Stimulated activated CD4-positive, alpha-beta T cell treated with anti-CD3 and anti-CD28 coated beads, Interleukin-4, amount 100 ng/mL, for 1 hour (primary cell): Measurements from ENCODE around the gene ARHGAP40.
"Not testable (repeated sequence)": the region's sequence is repeated elsewhere in the genome, so short reads cannot be mapped to it uniquely, and the experiment has no call there.

Source experiments
- DNase-seq: peaks from one replicate; pipeline ENCODE4 v3.0.0-alpha.2; 2020

ARHGAP40 gene

GRCh38 chr20:38589351-38589750 lies 12.3 kb upstream of the ARHGAP40 start:
- DNase-seq, result no peak

GRCh38 chr20:38589967-38590675 lies 11.5 kb upstream of the ARHGAP40 start:
- DNase-seq, result no peak

GRCh38 chr20:38590676-38591473 lies 10.7 kb upstream of the ARHGAP40 start:
- DNase-seq, result no peak

GRCh38 chr20:38591474-38592410 lies 9.9 kb upstream of the ARHGAP40 start:
- no peak for DNase-seq

- DNase-seq, result not testable (repeated sequence)
These were observed 9.2 kb upstream of the ARHGAP40 start for GRCh38 chr20:38592411-38592790.

GRCh38 chr20:38594281-38594680 lies 7.3 kb upstream of the ARHGAP40 start:
- not testable (repeated sequence) for DNase-seq

GRCh38 chr20:38595886-38596285 lies 5.7 kb upstream of the ARHGAP40 start:
- DNase-seq, result not testable (repeated sequence)

- DNase-seq, result no peak
These were observed 2.2 kb upstream of the ARHGAP40 start for GRCh38 chr20:38599410-38599882.

- no peak for DNase-seq
These were observed 1.6 kb upstream of the ARHGAP40 start for GRCh38 chr20:38600057-38600456.

- no peak for DNase-seq
These were observed 574 bp downstream of the ARHGAP40 start for GRCh38 chr20:38602185-38602581.

GRCh38 chr20:38603286-38603685 lies 1.7 kb downstream of the ARHGAP40 start:
- DNase-seq, result no peak

GRCh38 chr20:38604873-38605303 lies 3.3 kb downstream of the ARHGAP40 start:
- DNase-seq, result no peak

GRCh38 chr20:38607351-38607750 lies 5.7 kb downstream of the ARHGAP40 start:
- DNase-seq, result no peak

GRCh38 chr20:38608188-38608587 lies 6.6 kb downstream of the ARHGAP40 start:
- DNase-seq, result no peak

GRCh38 chr20:38609815-38610214 lies 8.2 kb downstream of the ARHGAP40 start:
- DNase-seq, result no peak

GRCh38 chr20:38610521-38610920 lies 8.9 kb downstream of the ARHGAP40 start:
- DNase-seq, result no peak

GRCh38 chr20:38612751-38613515 lies 11.3 kb downstream of the ARHGAP40 start:
- DNase-seq, result no peak

GRCh38 chr20:38615283-38615682 lies 13.7 kb downstream of the ARHGAP40 start:
- no peak for DNase-seq

GRCh38 chr20:38616457-38616856 lies 14.8 kb downstream of the ARHGAP40 start:
- DNase-seq, result no peak

GRCh38 chr20:38617011-38617829 lies 15.6 kb downstream of the ARHGAP40 start:
- no peak for DNase-seq

GRCh38 chr20:38617830-38618196 lies 16.2 kb downstream of the ARHGAP40 start:
- DNase-seq, result no peak
